Neuron (in vitro differentiated cells): ENCODE results near the gene MOGAT3.

ENCODE experiments used
- H2AFZ ChIP-seq: one replicate; pipeline ENCODE4 v1.6.1; 2013; ENCODE audit warnings: low read depth, mild to moderate bottlenecking, inconsistent platforms, low read length, moderate library complexity
- H3K27me3 ChIP-seq: one replicate; pipeline ENCODE4 v1.6.1; 2013; ENCODE audit warnings: low read length; ENCODE audit not compliant: insufficient read depth
- H3K36me3 ChIP-seq: one replicate; pipeline ENCODE4 v1.6.1; 2013; ENCODE audit warnings: low read length; ENCODE audit not compliant: insufficient read depth
- H3K4me1 ChIP-seq: one replicate; pipeline ENCODE4 v1.6.1; 2013; ENCODE audit warnings: low read length; ENCODE audit not compliant: insufficient read depth
- H3K4me3 ChIP-seq: 2 replicates; pipeline ENCODE4 v1.5.1; 2013; ENCODE audit warnings: mild to moderate bottlenecking, low read length, moderate library complexity
- H3K9me3 ChIP-seq: one replicate; pipeline ENCODE4 v1.6.1; 2013; ENCODE audit warnings: low read length

Gene MOGAT3

DNA sequence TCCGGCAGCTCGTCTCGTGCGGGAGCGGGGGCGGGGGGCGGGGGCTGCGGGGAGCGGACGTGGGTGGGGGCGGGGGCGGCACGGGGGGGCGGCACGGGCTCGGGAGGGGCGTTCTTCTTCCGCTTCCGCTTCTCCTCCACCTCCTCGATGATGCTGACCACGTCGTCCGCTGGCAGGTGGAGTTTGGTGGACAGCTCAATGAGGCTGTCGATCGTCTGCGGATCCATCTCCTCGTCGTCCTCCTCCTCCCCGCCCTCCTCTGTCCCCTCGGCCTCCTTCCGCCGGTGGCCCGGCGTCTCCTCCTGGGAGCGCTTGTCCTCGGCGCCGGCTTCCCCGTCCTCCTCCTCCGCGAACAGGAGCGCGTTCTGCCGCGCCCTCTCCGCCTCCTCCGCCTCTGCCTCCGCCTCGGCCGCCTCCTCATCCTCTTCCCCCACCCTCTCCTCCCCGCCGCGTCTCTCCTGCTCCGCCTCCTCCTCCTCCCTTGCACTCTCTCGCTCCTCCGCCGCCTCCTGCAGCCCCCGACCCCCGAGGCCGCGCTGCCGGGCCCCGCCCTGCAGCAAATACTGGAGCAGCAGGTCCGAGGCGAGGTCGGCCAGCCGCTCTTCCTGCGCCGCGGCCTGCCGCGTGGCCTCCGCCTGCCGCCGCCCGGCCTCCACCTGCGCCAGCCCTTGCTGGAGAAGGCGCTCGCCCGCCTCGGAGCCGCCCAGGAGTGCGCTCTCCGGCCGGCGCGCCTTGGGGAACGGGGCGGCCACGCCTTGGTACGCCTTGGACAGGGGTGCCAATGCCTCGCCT, 37.4 kb downstream of the MOGAT3 start:
- Histone ChIP-seq H3K36me3 (peaks cover 13% of the 10 kb centered on the region), H2AFZ (no peak overlapping the region), H3K9me3 (no peaks in the 10 kb centered on the region), H3K4me1 (peaks cover 73% of the 10 kb centered on the region), H3K4me3 (peak overlapping the region; percentile 53), H3K27me3 (peaks cover 16% of the 10 kb centered on the region)

DNA sequence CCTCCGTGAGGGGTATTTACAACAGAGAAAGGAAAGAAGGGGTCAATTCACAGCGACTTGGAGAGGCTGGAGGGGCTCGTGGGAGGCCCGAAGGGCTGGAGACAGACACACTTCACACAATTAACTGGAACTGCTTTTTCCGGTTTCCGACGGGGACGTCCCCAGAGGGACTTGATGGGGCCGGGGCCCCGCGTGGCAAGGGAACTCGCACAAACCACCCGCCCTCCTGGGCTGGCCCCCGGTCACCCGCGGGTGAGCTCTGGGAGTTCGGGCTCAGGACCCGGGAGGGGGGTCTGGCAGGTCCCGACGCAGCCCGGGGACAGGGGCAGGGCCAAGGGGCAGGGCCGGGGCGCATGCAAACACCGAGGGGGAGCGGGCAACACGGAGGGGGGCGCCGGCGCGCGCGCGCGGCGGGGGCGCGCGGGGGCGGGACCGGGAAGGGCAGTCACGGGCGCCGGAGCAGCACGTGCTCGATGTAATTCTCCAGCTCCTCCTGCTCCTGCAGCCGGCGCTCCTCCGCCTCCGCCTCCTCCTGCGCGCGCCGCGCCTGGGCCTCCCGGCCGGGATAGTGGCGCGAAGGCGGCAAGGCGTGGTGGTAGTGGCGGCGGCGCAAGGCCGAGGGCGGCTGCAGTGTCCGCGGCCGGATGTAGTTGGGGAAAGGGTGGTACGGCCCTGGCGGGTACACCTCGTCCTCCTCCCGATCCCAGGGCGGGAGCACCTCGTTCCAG, 38.1 kb downstream of the MOGAT3 start:
- peaks cover 66% of the 10 kb centered on the region for H3K4me1 ChIP-seq
- H3K4me3 ChIP-seq = peak overlapping the region; percentile 53
- H3K36me3 ChIP-seq = peaks cover 13% of the 10 kb centered on the region
- peak overlapping the region; percentile 39 for H2AFZ ChIP-seq
- H3K9me3 ChIP-seq = no peaks in the 10 kb centered on the region
- peaks cover 9% of the 10 kb centered on the region for H3K27me3 ChIP-seq

DNA sequence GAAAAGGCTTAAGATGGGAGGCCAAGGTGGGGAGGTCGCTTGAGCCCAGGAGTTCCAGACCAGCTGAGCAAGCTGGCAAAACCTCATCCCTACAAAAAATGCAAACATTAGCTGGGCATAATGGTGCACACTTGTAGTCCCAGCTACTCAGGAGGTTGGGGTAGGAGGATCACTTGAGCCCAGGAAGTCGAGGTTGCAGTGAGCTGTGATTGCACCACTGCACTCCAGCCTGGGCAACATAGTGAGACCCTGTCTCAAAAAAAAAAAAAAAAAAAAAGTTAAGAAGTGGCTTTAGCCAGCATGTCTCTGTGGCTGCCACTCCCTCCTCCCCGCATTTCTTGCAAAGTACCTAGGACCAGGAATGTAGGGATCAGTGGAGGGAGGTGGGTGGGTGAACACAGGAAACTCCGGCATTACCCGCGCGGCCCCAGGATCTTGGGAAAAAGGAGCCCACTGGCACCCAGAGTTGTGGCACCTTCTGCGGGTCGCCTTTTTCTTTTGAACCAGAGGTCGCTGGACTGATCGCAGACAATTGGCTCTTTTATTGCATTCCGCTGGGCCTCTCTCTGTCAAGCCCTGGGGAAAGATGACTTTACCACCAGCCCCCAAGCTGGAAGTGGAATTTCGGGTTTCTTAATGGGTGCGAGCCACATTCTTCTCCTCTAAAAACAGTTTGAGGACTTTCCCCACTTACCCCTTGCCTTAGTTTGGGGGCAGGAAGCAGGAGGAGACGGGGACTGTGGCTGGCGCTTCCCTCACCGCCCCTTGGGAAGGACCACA, 39.0 kb downstream of the MOGAT3 start:
- Histone ChIP-seq H3K9me3 (no peaks in the 10 kb centered on the region), H3K27me3 (peaks cover 2% of the 10 kb centered on the region), H3K4me3 (peak overlapping the region; percentile 53)

DNA sequence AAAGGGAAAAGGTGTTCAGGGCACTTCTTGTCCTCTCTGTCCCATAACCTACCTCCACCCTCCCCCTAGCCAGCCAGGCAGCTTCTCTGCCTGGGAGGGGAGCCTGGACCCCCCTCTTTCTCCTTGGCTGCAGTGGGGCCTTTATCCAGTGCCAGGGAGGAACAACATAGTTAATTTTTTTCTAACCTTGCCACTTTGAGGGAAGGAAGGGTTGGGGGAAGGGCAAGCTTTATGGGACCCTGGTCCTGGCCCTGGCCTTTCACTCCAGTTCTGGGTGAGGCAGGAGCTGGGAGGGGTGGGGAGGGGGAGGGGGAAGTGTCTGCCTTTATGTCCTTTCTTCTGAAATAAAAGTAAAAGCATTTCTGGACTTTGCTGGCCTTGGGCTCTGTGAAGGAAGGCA, 39.9 kb downstream of the MOGAT3 start:
- Histone ChIP-seq H3K36me3 (peaks cover 21% of the 10 kb centered on the region), H3K4me1 (peaks cover 49% of the 10 kb centered on the region), H3K9me3 (no peaks in the 10 kb centered on the region), H3K27me3 (no peaks in the 10 kb centered on the region), H2AFZ (no peak overlapping the region), H3K4me3 (no peak overlapping the region)

More for the DNA sequence above, 39.0 kb downstream of the MOGAT3 start:
- peaks cover 20% of the 10 kb centered on the region for H3K36me3 ChIP-seq
- H2AFZ ChIP-seq = no peak overlapping the region
- H3K4me1 ChIP-seq = peaks cover 57% of the 10 kb centered on the region

DNA sequence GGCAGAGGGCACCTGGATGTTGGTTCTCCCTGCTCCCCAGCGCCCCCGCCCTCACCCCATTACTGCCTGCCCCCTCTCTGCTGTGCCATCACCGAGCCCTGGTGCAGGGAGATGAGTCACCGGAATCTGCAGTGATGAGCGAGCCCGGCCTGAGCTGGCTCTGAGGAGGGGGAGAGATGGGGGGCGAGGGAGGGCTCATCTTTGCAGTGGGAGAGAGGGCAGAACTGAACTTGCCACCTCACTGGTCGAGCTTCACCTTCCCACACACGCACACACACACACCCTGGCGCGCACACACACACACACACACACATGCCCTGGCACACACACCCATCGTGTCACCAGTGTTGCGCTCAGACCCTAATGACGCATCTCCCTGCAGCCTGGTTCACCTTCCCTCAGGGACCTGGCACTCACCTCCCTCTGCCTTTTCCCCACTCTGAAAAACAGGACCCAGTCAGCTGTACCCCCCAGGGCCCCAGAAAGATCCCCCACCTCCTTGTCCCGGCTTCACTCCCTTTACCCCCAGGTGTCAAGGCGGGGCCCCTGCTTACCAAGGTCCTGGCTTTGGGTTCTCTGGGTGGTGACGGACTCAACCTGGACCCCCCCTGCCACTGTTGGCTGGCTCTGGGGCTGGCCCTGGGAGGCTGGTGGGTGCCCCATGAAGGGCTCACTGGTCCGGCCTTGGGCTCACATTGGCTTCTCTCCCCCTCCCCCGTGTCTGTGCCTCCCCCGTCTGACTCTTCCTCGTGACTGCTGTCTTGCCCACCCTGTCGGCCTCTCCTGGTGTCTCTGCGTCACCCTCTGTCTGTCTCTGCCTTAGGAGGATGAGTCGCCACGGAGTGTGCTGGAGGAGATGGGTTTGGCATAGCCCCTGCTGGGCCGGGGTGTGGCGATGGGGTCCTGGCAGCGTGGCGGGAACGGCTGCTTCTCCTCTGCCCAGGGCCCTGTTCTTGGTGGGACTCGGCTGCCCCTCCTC, 40.9 kb downstream of the MOGAT3 start:
- H2AFZ ChIP-seq = no peak overlapping the region
- peaks cover 51% of the 10 kb centered on the region for H3K4me1 ChIP-seq
- H3K27me3 ChIP-seq = no peaks in the 10 kb centered on the region
- H3K9me3 ChIP-seq = no peaks in the 10 kb centered on the region
- H3K4me3 ChIP-seq = no peak overlapping the region
- peaks cover 21% of the 10 kb centered on the region for H3K36me3 ChIP-seq

DNA sequence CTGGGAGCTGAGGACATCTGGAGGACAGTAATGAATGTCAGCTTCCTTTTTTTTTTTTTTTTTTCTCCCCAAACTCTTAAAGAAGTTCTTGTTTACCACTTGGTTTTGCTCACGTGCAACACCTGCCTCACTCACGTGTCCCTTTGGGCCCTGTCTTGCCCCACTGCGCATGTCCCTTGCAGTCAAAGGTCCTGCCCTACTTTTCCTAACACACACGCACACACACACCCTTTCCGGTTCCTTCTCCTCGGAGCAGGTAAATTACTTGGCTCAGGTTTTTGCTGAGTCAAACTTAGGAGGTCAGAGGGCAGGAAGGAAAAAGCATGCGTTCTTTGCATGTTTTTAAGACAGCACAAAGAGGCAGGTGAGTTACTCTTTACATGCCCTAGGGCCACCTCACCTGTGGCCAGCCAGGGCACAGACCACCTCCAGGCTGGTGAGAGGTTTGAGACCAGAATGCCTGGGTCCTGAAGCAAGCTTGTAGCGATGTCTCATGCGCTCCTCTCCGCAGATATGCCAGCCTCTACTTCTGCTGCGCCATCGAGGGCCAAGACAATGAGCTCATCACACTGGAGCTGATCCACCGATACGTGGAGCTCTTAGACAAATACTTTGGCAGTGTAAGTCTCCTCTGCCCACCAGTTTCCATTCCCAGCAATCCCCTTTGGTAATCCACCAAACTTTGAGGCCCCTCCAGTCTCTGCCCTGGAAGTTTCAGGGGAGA, 43.8 kb downstream of the MOGAT3 start:
- no peak overlapping the region for H2AFZ ChIP-seq
- H3K27me3 ChIP-seq = no peaks in the 10 kb centered on the region
- H3K4me3 ChIP-seq = no peak overlapping the region
- peaks cover 21% of the 10 kb centered on the region for H3K36me3 ChIP-seq
- no peaks in the 10 kb centered on the region for H3K9me3 ChIP-seq
- H3K4me1 ChIP-seq = peaks cover 31% of the 10 kb centered on the region

DNA sequence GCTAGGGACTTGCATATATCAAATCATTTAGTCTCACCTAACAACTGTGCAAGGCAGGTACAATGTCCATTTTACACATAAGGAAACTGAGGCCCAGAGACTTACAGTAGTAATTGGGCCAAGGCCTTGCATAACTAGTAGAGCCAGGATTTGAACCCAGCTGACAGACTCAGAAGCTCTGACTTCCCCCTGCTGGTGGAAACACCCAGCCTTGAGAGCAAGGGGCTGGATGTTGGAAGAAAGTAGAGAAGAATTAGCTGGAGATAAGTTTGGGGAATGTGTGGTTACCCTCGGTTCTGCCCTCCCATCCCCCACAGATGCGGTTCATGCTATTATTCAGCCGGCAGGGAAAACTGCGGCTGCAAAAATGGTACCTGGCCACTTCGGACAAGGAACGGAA, 44.6 kb downstream of the MOGAT3 start:
- no peaks in the 10 kb centered on the region for H3K9me3 ChIP-seq

DNA sequence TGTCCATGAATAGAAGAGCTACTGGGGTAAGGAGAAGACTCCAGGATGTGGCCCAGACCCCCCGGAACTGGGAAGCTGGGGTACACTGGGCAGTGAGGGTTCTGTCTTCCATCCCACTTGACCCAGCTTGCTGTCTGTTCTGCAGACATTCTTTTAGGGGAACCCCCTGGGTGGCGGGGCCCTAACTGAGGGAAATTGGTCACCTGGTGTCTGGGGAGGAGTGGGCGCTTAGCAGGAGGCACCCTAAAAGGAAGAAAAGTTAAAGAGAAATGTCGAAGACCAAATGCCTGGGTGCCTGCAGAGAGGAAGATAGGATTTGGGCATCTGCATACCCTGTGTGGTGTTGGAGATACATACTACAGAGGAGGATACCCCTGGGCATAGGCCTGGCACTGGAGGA, 45.5 kb downstream of the MOGAT3 start:
- no peaks in the 10 kb centered on the region for H3K27me3 ChIP-seq
- H2AFZ ChIP-seq = peak overlapping the region; percentile 31
- no peaks in the 10 kb centered on the region for H3K9me3 ChIP-seq
- peaks cover 19% of the 10 kb centered on the region for H3K4me1 ChIP-seq
- H3K4me3 ChIP-seq = peak overlapping the region; percentile 70
- H3K36me3 ChIP-seq = peaks cover 20% of the 10 kb centered on the region

More for the DNA sequence above, 44.6 kb downstream of the MOGAT3 start:
- Histone ChIP-seq H3K4me3 (no peak overlapping the region), H3K4me1 (peaks cover 26% of the 10 kb centered on the region), H3K27me3 (no peaks in the 10 kb centered on the region), H3K36me3 (peaks cover 21% of the 10 kb centered on the region), H2AFZ (no peak overlapping the region)

DNA sequence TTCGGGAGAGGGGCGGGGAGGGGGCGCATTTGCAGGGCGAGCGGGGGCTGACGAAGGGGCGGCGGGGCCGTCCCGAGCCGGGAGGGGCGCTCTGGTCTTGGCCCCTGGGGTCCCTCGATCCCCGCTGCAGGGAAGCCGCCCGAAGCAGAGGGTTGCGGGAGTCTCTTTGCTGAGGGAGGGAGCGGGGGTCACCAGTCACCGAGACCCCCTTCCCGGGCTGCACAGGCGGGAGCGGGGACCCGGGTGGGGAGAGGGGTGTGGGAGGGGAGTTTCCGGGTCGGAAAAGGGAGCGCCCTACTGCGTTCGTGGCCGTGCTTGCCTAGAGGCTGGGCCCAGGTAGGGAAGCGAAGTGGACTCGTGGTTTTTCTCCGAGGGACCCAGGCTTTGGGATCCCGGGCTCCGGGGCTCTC, 46.1 kb downstream of the MOGAT3 start:
- H3K4me3 ChIP-seq = peak overlapping the region; percentile 70
- H3K36me3 ChIP-seq = peaks cover 16% of the 10 kb centered on the region
- peaks cover 16% of the 10 kb centered on the region for H3K4me1 ChIP-seq
- peak overlapping the region; percentile 31 for H2AFZ ChIP-seq
- no peaks in the 10 kb centered on the region for H3K9me3 ChIP-seq
- H3K27me3 ChIP-seq = no peaks in the 10 kb centered on the region

DNA sequence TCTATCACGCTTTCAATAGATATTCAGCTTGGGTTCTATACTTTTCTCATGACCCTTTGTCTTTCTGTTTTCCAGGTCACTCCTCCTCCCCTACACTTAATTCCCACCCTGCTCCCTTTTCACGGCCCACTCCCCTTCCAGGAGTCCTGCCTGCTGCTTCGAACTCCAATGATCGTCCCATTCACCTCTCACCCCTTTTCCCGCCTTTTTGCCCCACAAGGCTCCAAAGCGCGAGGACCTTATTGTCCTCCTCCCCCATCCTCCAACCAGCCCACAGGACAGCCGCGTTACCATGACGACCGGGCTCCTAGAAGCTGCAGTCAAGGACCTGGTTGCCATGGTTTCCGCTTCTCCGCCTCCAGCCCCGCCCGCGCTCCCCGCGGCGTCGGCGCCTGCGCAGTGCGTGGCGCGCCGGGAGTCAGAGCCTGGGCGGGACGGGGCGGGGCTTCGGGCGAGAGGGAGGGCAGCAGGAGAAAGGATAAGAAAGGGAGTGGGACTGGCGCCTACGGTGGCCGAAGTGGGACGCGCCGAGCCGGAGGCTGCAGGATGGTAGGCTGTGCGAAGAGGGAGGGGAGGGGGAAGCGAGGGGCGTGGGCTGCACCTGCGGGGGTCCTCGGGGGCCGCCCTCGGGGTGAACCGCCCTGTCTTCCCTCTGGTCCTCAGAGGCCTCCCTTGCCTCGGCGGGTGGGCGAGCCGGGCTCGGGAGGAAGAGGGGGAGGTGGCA, 46.7 kb downstream of the MOGAT3 start, which contains the start of gene AP1S1:
Gene AP1S1, plus strand, starts transcription at position 508 of the 724 bp plus-strand sequence. Its CDS starts 39 bp downstream, at position 547.
- Histone ChIP-seq H3K4me3 (peak within 1 kb of the TSS; percentile 70), H2AFZ (peak within 1 kb of the TSS; percentile 31), H3K9me3 (no peaks in the 10 kb centered on the region), H3K36me3 (peaks cover 13% of the 10 kb centered on the region), H3K27me3 (no peaks in the 10 kb centered on the region), H3K4me1 (peaks cover 14% of the 10 kb centered on the region)

DNA sequence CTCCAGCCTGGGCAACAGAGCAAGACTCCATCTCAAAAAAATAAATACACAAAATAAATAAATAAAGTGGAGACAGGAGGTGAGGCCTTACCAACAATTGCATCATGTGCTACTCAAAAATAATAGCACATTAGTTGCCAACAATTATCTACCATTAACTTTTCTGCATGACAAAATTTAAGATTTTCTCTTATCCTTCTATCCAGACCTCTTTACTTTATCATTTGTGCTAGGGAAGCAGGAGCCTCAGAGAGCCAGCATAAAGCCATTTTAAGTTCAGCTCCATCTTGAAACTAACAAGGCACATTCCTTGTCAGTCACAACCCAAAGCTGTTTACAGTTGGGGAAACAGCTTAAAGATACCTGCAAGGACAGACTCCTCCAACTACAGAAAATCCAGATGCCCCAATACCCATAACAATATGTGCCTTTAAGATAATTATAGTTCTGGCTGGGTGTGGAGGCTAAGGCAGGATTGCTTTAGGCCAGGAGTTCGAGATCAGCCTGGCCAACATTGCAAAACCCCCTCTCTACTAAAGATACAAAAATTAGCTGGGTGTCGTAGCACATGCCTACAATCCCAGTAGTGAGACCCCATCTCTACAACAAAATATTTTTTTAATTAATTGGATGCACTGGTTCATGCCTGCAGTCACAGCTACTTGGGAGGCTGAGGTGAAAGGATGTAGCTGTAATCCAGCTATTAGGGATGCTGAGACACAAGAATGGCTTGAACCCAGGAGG, 48.8 kb downstream of the MOGAT3 start:
- Histone ChIP-seq H3K4me1 (peaks cover 13% of the 10 kb centered on the region), H2AFZ (no peak overlapping the region), H3K4me3 (no peak overlapping the region), H3K9me3 (no peaks in the 10 kb centered on the region), H3K36me3 (peaks cover 3% of the 10 kb centered on the region), H3K27me3 (no peaks in the 10 kb centered on the region)
